HG02759 (cell line): ENCODE measurements around the gene TEDC2.

Experiments used
- ATAC-seq: cut with Tn5 transposase; IDR thresholded peaks from one replicate; pipeline ENCODE4 v1.9.1; 2021; ENCODE audit warnings: mild to moderate bottlenecking, moderate library complexity; ENCODE audit not compliant: unreplicated experiment

Gene TEDC2

GRCh38 chr16:2464333-2464732, 4.4 kb downstream of the TEDC2 start:
- ATAC-seq = no peak

DNA sequence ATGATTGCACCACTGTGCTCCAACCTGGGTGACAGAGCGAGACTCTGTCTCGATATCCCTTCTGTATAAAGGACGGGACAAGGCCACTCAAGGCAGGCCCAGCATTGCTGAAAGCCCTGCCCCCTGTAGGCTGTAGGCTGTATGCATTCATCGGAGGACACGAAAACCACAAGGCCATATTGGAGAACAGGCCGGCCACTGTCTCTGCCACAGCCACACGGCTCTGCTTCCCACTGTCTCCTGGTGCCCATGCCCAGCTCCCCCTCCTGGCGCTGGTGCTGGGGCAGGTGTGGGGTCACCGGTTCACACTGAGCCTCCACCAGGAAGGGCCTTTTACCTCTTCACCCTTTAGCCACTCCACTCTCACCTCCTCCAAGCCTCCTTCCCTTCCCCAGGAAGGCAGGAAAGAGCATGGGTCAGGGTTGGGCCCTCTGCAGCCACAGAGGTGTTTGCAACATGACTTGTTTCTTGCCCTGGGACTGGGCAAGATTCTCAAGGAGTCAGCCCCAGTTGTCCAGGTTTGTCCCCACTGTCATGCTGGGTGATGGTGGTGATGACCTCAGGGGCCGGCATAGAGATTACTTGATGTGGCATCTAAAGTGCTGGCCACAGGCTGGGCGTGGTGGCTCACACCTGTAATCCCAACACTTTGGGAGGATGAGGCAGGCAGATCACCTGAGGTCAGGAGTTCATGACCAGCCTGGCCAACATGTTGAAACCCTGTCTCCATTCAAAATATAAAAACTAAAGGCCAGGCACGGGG, 5.9 kb downstream of the TEDC2 start:
- ATAC-seq = no peak

- ATAC-seq = no peak
Observed at GRCh38 chr16:2466667-2467527, 7.0 kb downstream of the TEDC2 start.

GRCh38 chr16:2467528-2468232, 7.8 kb downstream of the TEDC2 start:
- peak; percentile 25 for ATAC-seq

DNA sequence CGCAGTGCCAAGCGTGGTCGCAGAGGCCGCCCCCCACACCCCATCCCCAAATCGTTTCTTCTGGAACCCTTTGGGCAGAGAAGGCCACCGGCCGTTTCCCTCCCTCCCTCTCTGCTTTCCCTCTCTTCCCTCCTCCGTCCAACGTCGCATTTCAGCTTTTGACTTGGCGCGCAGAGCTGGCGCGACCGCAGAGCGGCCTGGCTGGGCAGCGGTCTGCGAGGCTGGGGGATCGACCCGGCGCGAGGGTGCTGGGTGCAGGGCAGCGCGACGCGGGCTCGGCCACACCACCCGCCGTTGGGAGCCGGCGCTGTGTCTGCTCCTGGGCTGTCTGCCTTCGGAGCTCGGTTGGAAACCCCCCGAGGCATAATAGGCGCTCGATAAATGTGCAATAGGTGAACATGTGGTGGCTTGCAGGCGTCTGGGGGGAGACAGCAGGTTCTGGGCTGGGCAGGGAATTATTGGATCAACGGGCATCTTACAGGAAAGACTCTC, 8.4 kb downstream of the TEDC2 start:
- ATAC-seq = peak; percentile 24

GRCh38 chr16:2468725-2469398, 9.0 kb downstream of the TEDC2 start:
- ATAC-seq = no peak

GRCh38 chr16:2469399-2470233, 9.7 kb downstream of the TEDC2 start:
- no peak for ATAC-seq

DNA sequence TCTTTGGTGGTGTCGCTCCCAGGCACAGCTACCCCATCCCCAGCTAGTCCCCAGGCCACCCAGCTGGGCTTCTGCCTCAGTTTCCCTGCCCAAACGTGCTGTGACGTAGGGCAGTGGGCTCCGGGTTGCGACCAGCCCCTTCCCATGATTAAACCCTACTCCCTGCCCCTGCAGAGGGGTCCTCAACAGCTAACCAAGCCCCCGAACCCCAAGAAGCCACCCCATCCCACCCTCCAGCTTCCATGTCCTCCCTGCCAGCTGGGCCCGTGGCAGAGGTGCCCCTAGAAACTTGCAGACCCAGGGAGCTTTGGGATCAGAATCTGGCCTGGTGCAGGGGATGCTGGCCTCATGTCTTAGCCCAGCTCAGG, 10.3 kb downstream of the TEDC2 start:
- ATAC-seq = no peak

GRCh38 chr16:2470603-2471015, 10.7 kb downstream of the TEDC2 start:
- ATAC-seq = no peak

DNA sequence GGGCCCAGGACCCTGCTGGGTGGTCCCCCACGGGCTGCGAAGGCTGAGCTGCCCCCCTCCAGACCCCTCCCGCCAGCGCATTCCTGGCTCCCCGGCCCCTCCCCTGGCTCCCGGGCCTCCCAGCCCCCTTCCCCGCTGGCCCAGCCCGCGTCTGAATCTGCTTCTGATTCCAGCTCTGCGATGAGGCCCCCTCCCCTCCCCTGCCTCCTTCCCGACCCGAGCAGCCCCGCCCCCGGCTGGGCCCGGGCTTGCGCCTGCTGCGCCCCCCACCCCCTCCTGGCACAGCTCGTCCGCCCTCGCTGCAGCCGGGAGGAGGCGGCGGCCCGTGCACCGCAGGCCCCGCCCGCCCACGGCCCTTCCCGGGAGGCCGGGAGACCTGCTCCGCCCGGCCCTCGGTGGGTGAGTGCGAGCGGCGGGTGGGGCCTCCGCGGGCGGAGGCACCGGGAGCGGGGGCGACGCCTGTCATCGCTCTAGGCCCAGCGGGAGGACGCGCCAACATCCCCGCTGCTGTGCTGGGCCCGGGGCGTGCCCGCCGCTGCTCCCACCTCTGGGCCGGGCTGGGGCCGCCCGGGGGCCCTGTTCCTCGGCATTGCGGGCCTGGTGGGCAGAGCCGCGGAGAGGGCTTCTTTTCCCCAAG, 11.2 kb downstream of the TEDC2 start, which contains the start of gene NTN3:
Gene NTN3 (plus strand): TSS at position 282 of the 637 bp plus-strand sequence. CDS start 405 bp downstream, outside the sequence.
- no peak for ATAC-seq

GRCh38 chr16:2471653-2472487, 12.0 kb downstream of the TEDC2 start:
- no peak for ATAC-seq

DNA sequence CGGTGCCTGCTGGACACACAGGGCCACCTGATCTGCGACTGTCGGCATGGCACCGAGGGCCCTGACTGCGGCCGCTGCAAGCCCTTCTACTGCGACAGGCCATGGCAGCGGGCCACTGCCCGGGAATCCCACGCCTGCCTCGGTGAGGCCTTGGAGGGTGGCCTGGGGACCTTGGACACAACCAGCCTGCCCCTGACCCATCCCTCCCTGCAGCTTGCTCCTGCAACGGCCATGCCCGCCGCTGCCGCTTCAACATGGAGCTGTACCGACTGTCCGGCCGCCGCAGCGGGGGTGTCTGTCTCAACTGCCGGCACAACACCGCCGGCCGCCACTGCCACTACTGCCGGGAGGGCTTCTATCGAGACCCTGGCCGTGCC, 12.6 kb downstream of the TEDC2 start:
- ATAC-seq = no peak

DNA sequence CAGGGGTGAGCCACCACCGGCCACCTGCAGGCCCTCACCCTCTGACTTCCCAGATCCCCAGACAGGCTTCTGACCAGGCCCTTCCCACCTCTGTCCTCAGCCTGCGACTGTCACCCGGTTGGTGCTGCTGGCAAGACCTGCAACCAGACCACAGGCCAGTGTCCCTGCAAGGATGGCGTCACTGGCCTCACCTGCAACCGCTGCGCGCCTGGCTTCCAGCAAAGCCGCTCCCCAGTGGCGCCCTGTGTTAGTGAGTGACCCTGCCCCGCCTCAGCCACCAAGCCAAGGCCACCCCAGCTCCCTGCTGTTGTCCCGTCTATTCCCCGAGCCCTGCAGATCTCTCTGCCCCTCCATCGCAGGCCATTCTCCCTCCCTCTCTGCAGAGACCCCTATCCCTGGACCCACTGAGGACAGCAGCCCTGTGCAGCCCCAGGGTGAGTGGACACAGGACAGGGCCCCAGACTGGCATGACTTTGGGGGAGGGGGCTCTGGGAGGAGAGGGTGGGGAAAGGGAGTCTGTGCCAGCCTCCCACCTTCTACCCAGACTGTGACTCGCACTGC, 13.1 kb downstream of the TEDC2 start:
- ATAC-seq = no peak

GRCh38 chr16:2473446-2473926, 13.6 kb downstream of the TEDC2 start:
- ATAC-seq = no peak

DNA sequence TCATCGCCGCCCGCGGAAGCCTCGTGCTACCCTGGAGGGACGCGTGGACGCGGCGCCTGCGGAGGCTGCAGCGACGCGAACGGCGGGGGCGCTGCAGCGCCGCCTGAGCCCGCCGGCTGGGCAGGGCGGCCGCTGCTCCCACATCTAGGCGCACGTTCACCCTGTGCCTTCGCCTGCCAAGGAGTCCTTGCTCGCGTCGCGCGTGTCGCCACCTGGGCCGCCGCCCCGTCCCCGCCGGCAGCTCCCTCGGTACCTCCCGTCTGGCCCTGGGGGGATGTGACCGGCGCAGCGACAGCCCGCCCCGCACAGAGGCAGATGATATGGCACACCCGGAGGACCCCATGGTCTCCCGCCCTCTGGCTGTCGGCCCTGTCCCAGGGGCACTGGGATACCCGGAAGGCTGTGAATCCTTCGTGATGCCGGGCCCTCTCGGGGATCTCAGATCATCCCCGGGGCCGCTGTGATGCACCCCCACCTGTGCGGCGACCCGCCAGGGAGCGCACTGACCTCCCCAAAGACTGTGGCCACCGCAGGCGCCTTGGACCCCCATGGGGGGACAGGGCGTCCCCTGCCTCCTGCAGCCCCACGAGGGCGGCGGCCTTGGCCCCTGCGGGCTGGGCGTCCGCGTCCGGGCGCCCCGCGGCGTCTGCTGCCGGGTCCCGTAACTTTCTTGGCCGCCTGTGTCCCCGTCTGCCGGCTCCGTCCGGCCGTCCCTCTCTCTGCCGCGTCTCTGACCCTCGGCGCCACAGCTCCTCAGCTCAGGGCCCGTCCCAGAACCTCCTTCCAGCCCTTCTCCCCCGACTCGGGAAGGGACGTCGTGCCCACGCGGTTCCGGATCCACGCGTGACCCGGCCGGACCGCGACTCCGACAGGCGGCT, 14.3 kb downstream of the TEDC2 start:
- peak; percentile 29 for ATAC-seq

DNA sequence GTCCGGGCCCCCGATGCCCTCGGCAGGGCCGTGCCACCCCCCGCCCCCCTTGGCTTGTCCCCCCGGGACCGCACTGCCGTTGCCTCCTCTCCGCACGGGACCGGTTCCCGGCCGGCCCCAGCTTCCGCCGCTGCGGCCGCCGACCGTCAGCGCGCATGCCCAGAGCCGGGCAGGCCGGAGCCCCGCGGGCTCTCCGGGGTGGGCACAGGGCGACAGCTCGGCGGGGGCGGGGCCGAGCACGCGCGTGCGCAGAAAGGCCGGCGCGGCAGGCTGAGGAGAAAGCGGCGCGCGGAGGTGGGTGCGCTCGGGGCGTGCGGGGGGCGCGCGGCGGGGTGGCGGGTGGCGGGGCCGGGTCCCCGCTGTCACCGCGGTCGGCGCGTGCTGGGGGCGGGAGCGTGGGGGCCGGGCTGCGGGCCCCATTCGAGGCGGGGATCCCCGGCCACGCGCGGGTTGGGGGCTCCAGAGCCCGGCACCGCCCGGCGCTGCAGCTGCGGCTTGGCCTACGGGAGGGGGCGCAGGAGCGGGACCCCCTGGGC, 15.0 kb downstream of the TEDC2 start, which contains the start of gene TBC1D24:
Gene TBC1D24 (plus strand): TSS at position 251 of the 536 bp plus-strand sequence. CDS start 21,022 bp downstream, outside the sequence.
- peak; percentile 67 for ATAC-seq
